Measurements from ENCODE around the gene ARL4D.
A peak's percentile ranks its signal among the peaks of the same experiment; 100 is the strongest.

ARL4D gene

GRCh38 chr17:43398724-43399595 lies at the start of gene ARL4D (continued):
- peak; percentile 85 for TF ChIP-seq ZNF341 (tag by site-specific recombination; IDR thresholded peaks at IDR 0.05; ENCODE audit: low read depth)
- TF ChIP-seq KLF9 (tag by site-specific recombination; IDR thresholded peaks at IDR 0.05; ENCODE audit: low read depth), result peak; percentile 45; the same call in 1 of the 2 replicates
- no peak for TF ChIP-seq ZNF133 (tag by site-specific recombination; IDR thresholded peaks at IDR 0.05)
- TF ChIP-seq ZNF629 (tag by site-specific recombination; IDR thresholded peaks at IDR 0.05), result peak; percentile 96
- TF ChIP-seq ZNF174 (tag by site-specific recombination; IDR thresholded peaks at IDR 0.05), result no peak
- peak; percentile 58 for TF ChIP-seq ZEB2 (tag by site-specific recombination; IDR thresholded peaks at IDR 0.05)
- TF ChIP-seq ZBTB26 (tag by site-specific recombination; optimal IDR thresholded peaks at IDR 0.05), result peak; percentile 60
- no peak for TF ChIP-seq ZNF521 (tag by site-specific recombination; IDR thresholded peaks at IDR 0.05)
- TF ChIP-seq WT1 (tag by site-specific recombination; IDR thresholded peaks at IDR 0.05), result 0 out of 2 replicates have a peak, but pooled peaks have one; percentile 4
- TF ChIP-seq ZNF398 (tag by site-specific recombination; IDR thresholded peaks at IDR 0.05), result 0 out of 2 replicates have a peak, but pooled peaks have one; percentile 15
- TF ChIP-seq ZNF555 (tag by site-specific recombination; conservative IDR thresholded peaks at IDR 0.05), result no peak
- peak; percentile 86 for TF ChIP-seq GLIS2 (tag by site-specific recombination; IDR thresholded peaks at IDR 0.05)
- TF ChIP-seq ZBTB21 (tag by site-specific recombination; IDR thresholded peaks at IDR 0.05), result peak; percentile 92
- peak; percentile 16; the same call in 1 of the 2 replicates for TF ChIP-seq ZSCAN5A (tag by site-specific recombination; IDR thresholded peaks at IDR 0.05)
- no peak for TF ChIP-seq HIC1 (tag by site-specific recombination; IDR thresholded peaks at IDR 0.05)
- peak; percentile 65 for TF ChIP-seq SP3 (tag by site-specific recombination; IDR thresholded peaks at IDR 0.05)
- TF ChIP-seq ZNF169 (tag by site-specific recombination; IDR thresholded peaks at IDR 0.05), result no peak
- peak; percentile 41; the same call in 1 of the 2 replicates for TF ChIP-seq ZBTB10 (tag by site-specific recombination; IDR thresholded peaks at IDR 0.05)
- no peak for TF ChIP-seq ZNF362 (tag by site-specific recombination; IDR thresholded peaks at IDR 0.05)
- no peak for TF ChIP-seq ZNF114 (tag by site-specific recombination; IDR thresholded peaks at IDR 0.05)
- TF ChIP-seq HOXD13 (CRISPR knock-in tag; IDR thresholded peaks at IDR 0.05; ENCODE audit: borderline replicate concordance), result no peak
- peak; percentile 38; the same call in 1 of the 2 replicates for TF ChIP-seq ZBTB11 (tag by site-specific recombination; conservative IDR thresholded peaks at IDR 0.05; ENCODE audit: low read depth)
- peak; percentile 53 for TF ChIP-seq SP2 (tag by site-specific recombination; IDR thresholded peaks at IDR 0.05)
- 0 out of 2 replicates have a peak, but pooled peaks have one; percentile 37 for TF ChIP-seq ZNF558 (tag by site-specific recombination; IDR thresholded peaks at IDR 0.05)

Data from HEK293 (cell line).